Osteocyte (in vitro differentiated cells): ENCODE data around the gene CBLB. TPM values are rescaled to one million over a fixed set of nuclear protein-coding genes. Genes with fewer than 3 reads are reported as not detected.

ENCODE experiments used
- DNase-seq: peaks from one replicate; pipeline ENCODE4 v3.0.0; 2021; ENCODE audit warnings: mixed read lengths; ENCODE audit not compliant: unreplicated experiment; ENCODE audit errors: extremely low spot score
- H3K27ac Mint-ChIP-seq: one replicate; pipeline ENCODE4 v1.8.0; 2021; ENCODE audit warnings: mild to moderate bottlenecking, mixed read lengths; ENCODE audit not compliant: unreplicated experiment
- H3K27me3 Mint-ChIP-seq: one replicate; pipeline ENCODE4 v1.8.0; 2021; ENCODE audit warnings: mixed read lengths; ENCODE audit not compliant: unreplicated experiment
- H3K36me3 Mint-ChIP-seq: one replicate; pipeline ENCODE4 v1.8.0; 2021; ENCODE audit warnings: mixed read lengths; ENCODE audit not compliant: unreplicated experiment
- H3K4me1 Mint-ChIP-seq: one replicate; pipeline ENCODE4 v1.8.0; 2021; ENCODE audit warnings: mixed read lengths; ENCODE audit not compliant: unreplicated experiment
- H3K4me3 Mint-ChIP-seq: one replicate; pipeline ENCODE4 v1.8.0; 2021; ENCODE audit warnings: mild to moderate bottlenecking, moderate library complexity, mixed read lengths; ENCODE audit not compliant: unreplicated experiment
- H3K9me3 Mint-ChIP-seq: one replicate; pipeline ENCODE4 v1.8.0; 2021; ENCODE audit warnings: mixed read lengths; ENCODE audit not compliant: unreplicated experiment
- CTCF ChIP-seq: fragments of 200-600 bp; sonication (generic); IDR thresholded peaks from 2 replicates; pipeline ENCODE4 v1.5.0; 2021; ENCODE audit warnings: antibody characterized with exemption, mild to moderate bottlenecking, moderate library complexity
- total RNA-seq: library from RNA; stranded (reverse); gene quantifications from 2 replicates; pipeline ENCODE4 v1.2.1, GENCODE V29; 2021

The CBLB gene
- total RNA-seq, 1 donor from 2014 or later, result 28.8 TPM

- Mint-ChIP-seq H3K4me1 (peaks cover 11% of the 10 kb centered on the region), H3K36me3 (peaks cover 29% of the 10 kb centered on the region), H3K9me3 (no peaks in the 10 kb centered on the region), H3K27me3 (no peaks in the 10 kb centered on the region), H3K27ac (no peak overlapping the region), H3K4me3 (no peak overlapping the region)
- DNase-seq, result no peak
- TF ChIP-seq CTCF, result no peak
Observed at GRCh38 chr3:105847865-105848264, 20.9 kb downstream of the CBLB start.

- H3K27ac Mint-ChIP-seq, result no peak overlapping the region
- no peak for DNase-seq
- H3K9me3 Mint-ChIP-seq, result no peaks in the 10 kb centered on the region
- peaks cover 11% of the 10 kb centered on the region for H3K4me1 Mint-ChIP-seq
- no peaks in the 10 kb centered on the region for H3K27me3 Mint-ChIP-seq
- no peak overlapping the region for H3K4me3 Mint-ChIP-seq
- TF ChIP-seq CTCF, result no peak
- peaks cover 26% of the 10 kb centered on the region for H3K36me3 Mint-ChIP-seq
Observed at GRCh38 chr3:105847452-105847851, 21.4 kb downstream of the CBLB start.

DNA sequence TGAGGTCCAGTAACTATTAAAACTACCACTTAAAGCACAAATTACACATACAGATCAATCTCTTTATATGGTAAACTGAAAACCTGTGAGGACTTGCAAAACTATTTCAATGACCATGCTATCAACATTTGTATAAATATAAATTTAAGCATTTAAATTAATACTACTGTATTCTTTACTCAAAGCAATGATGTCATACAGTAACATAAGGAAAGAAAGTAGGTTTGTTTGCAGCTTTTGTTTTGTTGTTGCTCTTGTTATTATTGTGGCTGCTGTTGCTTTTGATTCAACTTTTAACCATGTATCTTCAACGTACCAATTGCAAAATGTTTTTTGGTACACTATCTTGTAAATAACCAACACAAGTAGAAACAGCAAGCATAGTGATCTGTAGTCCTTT, 22.0 kb downstream of the CBLB start:
- no peak for TF ChIP-seq CTCF
- H3K27ac Mint-ChIP-seq, result no peak overlapping the region
- H3K4me1 Mint-ChIP-seq, result peaks cover 11% of the 10 kb centered on the region
- no peak for DNase-seq
- H3K4me3 Mint-ChIP-seq, result no peak overlapping the region
- no peaks in the 10 kb centered on the region for H3K27me3 Mint-ChIP-seq
- no peaks in the 10 kb centered on the region for H3K9me3 Mint-ChIP-seq
- H3K36me3 Mint-ChIP-seq, result peaks cover 25% of the 10 kb centered on the region

- TF ChIP-seq CTCF, result no peak
- H3K27ac Mint-ChIP-seq, result no peak overlapping the region
Observed at GRCh38 chr3:105845488-105845887, 23.3 kb downstream of the CBLB start.

DNA sequence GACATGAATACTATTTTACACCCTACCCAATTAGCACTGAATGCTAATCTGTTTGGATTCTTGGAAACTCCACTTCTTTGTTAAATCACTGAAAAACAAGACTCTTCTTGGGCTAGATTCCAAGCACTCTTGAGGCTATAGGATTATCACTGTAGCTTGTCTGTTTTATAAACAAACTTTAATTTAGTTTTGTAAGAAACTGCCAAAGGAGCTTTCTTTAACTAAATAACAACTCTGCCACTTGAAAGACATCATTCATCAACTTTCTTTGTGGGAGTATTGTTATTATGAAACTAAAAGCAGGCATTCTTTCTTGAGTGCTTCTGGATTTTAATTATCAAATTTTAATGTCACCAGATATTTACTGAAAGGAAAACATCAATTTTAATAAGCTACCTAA, 24.1 kb downstream of the CBLB start:
- Mint-ChIP-seq H3K4me3 (no peak overlapping the region), H3K27me3 (no peaks in the 10 kb centered on the region), H3K36me3 (peaks cover 20% of the 10 kb centered on the region), H3K9me3 (no peaks in the 10 kb centered on the region), H3K27ac (no peak overlapping the region), H3K4me1 (peaks cover 11% of the 10 kb centered on the region)
- TF ChIP-seq CTCF, result no peak
- no peak for DNase-seq

More at GRCh38 chr3:105845488-105845887, 23.3 kb downstream of the CBLB start:
- Mint-ChIP-seq H3K4me3 (no peak overlapping the region), H3K36me3 (peaks cover 17% of the 10 kb centered on the region), H3K4me1 (peaks cover 11% of the 10 kb centered on the region), H3K27me3 (no peaks in the 10 kb centered on the region), H3K9me3 (no peaks in the 10 kb centered on the region)
- DNase-seq, result no peak
